ENCODE data around the gene UFM1. TPM values are rescaled to one million over a fixed set of nuclear protein-coding genes. Genes with fewer than 3 reads are reported as not detected.

The UFM1 gene
- total RNA-seq, 4 donors from 2014 or later: 35.2 to 56.7 (median 40.5) TPM

- H3K9me3 ChIP-seq: no peaks in the 10 kb centered on the region
- no peak overlapping the region for H3K27ac ChIP-seq
- WGBS: 86% methylated on average over 2 of the region's 2 CpGs
- no peaks in the 10 kb centered on the region for H3K27me3 ChIP-seq
- no peaks in the 10 kb centered on the region for H3K4me1 ChIP-seq
- TF ChIP-seq EP300 (IDR thresholded peaks at IDR 0.05): no peak
- no peak for TF ChIP-seq CTCF (IDR thresholded peaks at IDR 0.05)
- no peak for TF ChIP-seq POLR2AphosphoS5 (IDR thresholded peaks at IDR 0.05)
- no peak for TF ChIP-seq POLR2A (IDR thresholded peaks at IDR 0.05)
- DNase-seq (ENCODE audit: low spot score in 2 of 2): no peak
- no peak overlapping the region for H3K4me3 ChIP-seq
- no peaks in the 10 kb centered on the region for H3K36me3 ChIP-seq
These were observed 41.7 kb downstream of the UFM1 start for GRCh38 chr13:38391341-38391740.

- DNase-seq (ENCODE audit: low spot score in 2 of 2): no peak
- TF ChIP-seq EP300 (IDR thresholded peaks at IDR 0.05) (no peak), POLR2AphosphoS5 (IDR thresholded peaks at IDR 0.05) (no peak), POLR2A (IDR thresholded peaks at IDR 0.05) (no peak), CTCF (IDR thresholded peaks at IDR 0.05) (no peak)
- Histone ChIP-seq H3K4me3 (no peak overlapping the region), H3K27me3 (no peaks in the 10 kb centered on the region), H3K9me3 (no peaks in the 10 kb centered on the region), H3K36me3 (no peaks in the 10 kb centered on the region), H3K27ac (no peak overlapping the region), H3K4me1 (no peaks in the 10 kb centered on the region)
- WGBS: 60% methylated on average over 1 of the region's 1 CpG
These were observed 45.3 kb downstream of the UFM1 start for GRCh38 chr13:38394777-38395496.

DNA sequence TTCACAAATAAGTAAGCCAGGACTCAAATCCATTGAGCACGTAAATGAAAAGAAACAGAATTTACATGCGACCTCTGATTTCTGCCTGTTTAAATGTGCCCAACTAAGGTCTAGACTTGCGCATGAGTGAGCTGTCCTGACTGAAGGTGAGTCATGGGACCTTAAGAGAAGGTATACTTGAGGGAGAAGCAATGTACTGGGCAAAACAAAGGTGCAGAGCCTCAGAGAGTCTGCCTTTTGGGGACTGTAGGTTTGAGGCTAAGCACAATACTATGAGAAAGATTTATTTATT, 45.8 kb downstream of the UFM1 start:
- Histone ChIP-seq H3K27ac (no peak overlapping the region), H3K4me3 (no peak overlapping the region), H3K9me3 (no peaks in the 10 kb centered on the region), H3K36me3 (no peaks in the 10 kb centered on the region), H3K4me1 (no peaks in the 10 kb centered on the region), H3K27me3 (no peaks in the 10 kb centered on the region)
- DNase-seq (ENCODE audit: low spot score in 2 of 2): no peak
- 54% methylated on average over 3 of the region's 3 CpGs for WGBS
- TF ChIP-seq POLR2AphosphoS5 (IDR thresholded peaks at IDR 0.05): no peak
- no peak for TF ChIP-seq CTCF (IDR thresholded peaks at IDR 0.05)
- no peak for TF ChIP-seq EP300 (IDR thresholded peaks at IDR 0.05)
- no peak for TF ChIP-seq POLR2A (IDR thresholded peaks at IDR 0.05)

- no peak overlapping the region for H3K27ac ChIP-seq
- TF ChIP-seq POLR2A (IDR thresholded peaks at IDR 0.05) (no peak), POLR2AphosphoS5 (IDR thresholded peaks at IDR 0.05) (no peak), EP300 (IDR thresholded peaks at IDR 0.05) (no peak), CTCF (IDR thresholded peaks at IDR 0.05) (no peak)
- H3K9me3 ChIP-seq: no peaks in the 10 kb centered on the region
- no peak for DNase-seq (ENCODE audit: low spot score in 2 of 2)
- no peak overlapping the region for H3K4me3 ChIP-seq
- WGBS: 45% methylated on average over 5 of the region's 5 CpGs
- no peaks in the 10 kb centered on the region for H3K27me3 ChIP-seq
- no peaks in the 10 kb centered on the region for H3K36me3 ChIP-seq
- no peaks in the 10 kb centered on the region for H3K4me1 ChIP-seq
These were observed 49.3 kb downstream of the UFM1 start for GRCh38 chr13:38398711-38399493.

GRCh38 chr13:38399535-38399934, 49.9 kb downstream of the UFM1 start:
- Histone ChIP-seq H3K4me1 (no peaks in the 10 kb centered on the region), H3K9me3 (no peaks in the 10 kb centered on the region), H3K36me3 (no peaks in the 10 kb centered on the region), H3K4me3 (no peak overlapping the region), H3K27me3 (no peaks in the 10 kb centered on the region), H3K27ac (no peak overlapping the region)
- TF ChIP-seq CTCF (IDR thresholded peaks at IDR 0.05): no peak
- no peak for TF ChIP-seq POLR2AphosphoS5 (IDR thresholded peaks at IDR 0.05)
- no peak for TF ChIP-seq EP300 (IDR thresholded peaks at IDR 0.05)
- no peak for TF ChIP-seq POLR2A (IDR thresholded peaks at IDR 0.05)
- WGBS: 43% methylated on average over 2 of the region's 2 CpGs
- DNase-seq (ENCODE audit: low spot score in 2 of 2): no peak
